B cell (primary cell): ENCODE measurements around the gene LMX1B. TPM values are rescaled to one million over a fixed set of nuclear protein-coding genes. Genes with fewer than 3 reads are reported as not detected.

ENCODE experiments used
- ATAC-seq: fragments of 200-7000 bp; cut with Tn5 transposase; one replicate; pipeline ENCODE4 v1.10.0; 2021; ENCODE audit warnings: low read depth, mild to moderate bottlenecking, moderate number of reproducible peaks, moderate library complexity
- CTCF ChIA-PET: fragments of 350-600 bp; sonication (Branson Sonifier 250); formaldehyde crosslinking; loops from one replicate; lab custom pipeline; 2021; ENCODE audit warnings: antibody characterized with exemption, inconsistent platforms; lab: Charles Lee
- POLR2A ChIA-PET: fragments of 350-600 bp; sonication (Branson Sonifier 250); formaldehyde crosslinking; loops from one replicate; lab custom pipeline; 2021; ENCODE audit warnings: antibody characterized with exemption; lab: Charles Lee
- DNase-seq: peaks from one replicate; pipeline ENCODE4 v3.0.0; 2013
- H2AFZ ChIP-seq: 2 replicates; pipeline ENCODE4 v1.6.1; 2012; ENCODE audit warnings: mild to moderate bottlenecking, low read depth, low read length; ENCODE audit not compliant: insufficient read depth, poor library complexity, severe bottlenecking
- H3K27ac ChIP-seq, 2 donors: 1 replicate in 1 of 2; 2 replicates in 1 of 2; pipeline ENCODE4 v1.5.1; 2012 to 2013; ENCODE audit warnings: low read length in 2 of 2, mild to moderate bottlenecking in 2 of 2, moderate library complexity in 1 of 2
- H3K27me3 ChIP-seq, 4 experiments: fragments of 200-600 bp in 1 of 4; sonication (generic) in 1 of 4; replicated peaks in 1 of 4; 1 replicate in 2 of 4; 2 replicates in 2 of 4; pipeline versions ENCODE4 v1.6.1 to v1.7.0; 2013 to 2016; ENCODE audit warnings: low read length in 3 of 4, mild to moderate bottlenecking in 2 of 4, mixed read lengths in 1 of 4, moderate library complexity in 1 of 4; ENCODE audit not compliant: insufficient read depth in 4 of 4, control insufficient read depth in 3 of 4; ENCODE audit errors: control extremely low read depth in 1 of 4
- H3K36me3 ChIP-seq, 2 experiments: replicated peaks in 1 of 2; 1 replicate in 1 of 2; 2 replicates in 1 of 2; pipeline versions ENCODE4 v1.6.1 to v1.7.1; 2013; ENCODE audit warnings: low read length in 1 of 2; ENCODE audit not compliant: insufficient read depth in 2 of 2, control insufficient read depth in 1 of 2; ENCODE audit errors: control extremely low read depth in 1 of 2, extremely low read depth in 1 of 2
- H3K4me1 ChIP-seq, 2 donors: fragments of 200-600 bp in 1 of 2; sonication (generic) in 1 of 2; 1 replicate in 1 of 2; 2 replicates in 1 of 2; pipeline versions ENCODE4 v1.5.1 to v1.6.1; 2013 to 2017; ENCODE audit warnings: low read length in 2 of 2; ENCODE audit not compliant: control insufficient read depth in 2 of 2, insufficient read depth in 2 of 2
- H3K4me2 ChIP-seq: replicated peaks from 2 replicates; pipeline ENCODE3; 2012; ENCODE audit warnings: mild to moderate bottlenecking, low read depth, low read length; ENCODE audit not compliant: poor library complexity, severe bottlenecking
- H3K4me3 ChIP-seq, 5 experiments: fragments of 200-600 bp in 1 of 5; sonication (generic) in 1 of 5; 1 replicate in 3 of 5; 2 replicates in 2 of 5; pipeline versions ENCODE4 v1.5.1 to v1.7.0; 2011 to 2016; ENCODE audit warnings: low read length in 4 of 5, mild to moderate bottlenecking in 4 of 5, low read depth in 2 of 5, control low read depth in 1 of 5, moderate library complexity in 1 of 5; ENCODE audit not compliant: insufficient read depth in 1 of 5; ENCODE audit errors: control extremely low read depth in 1 of 5, extremely low read depth in 1 of 5
- H3K79me2 ChIP-seq: fragments of 200-600 bp; sonication (generic); one replicate; pipeline ENCODE4 v1.6.0; 2016; ENCODE audit warnings: low read length; ENCODE audit not compliant: control insufficient read depth, insufficient read depth
- H3K9ac ChIP-seq: fragments of 200-600 bp; sonication (generic); 2 replicates; pipeline ENCODE4 v1.6.1; 2017; ENCODE audit warnings: mild to moderate bottlenecking, low read length, moderate library complexity
- H3K9me3 ChIP-seq, 3 donors: one replicate each; pipeline versions ENCODE4 v1.6.1 to v1.7.1; 2013; ENCODE audit warnings: low read length in 2 of 3; ENCODE audit not compliant: control insufficient read depth in 2 of 3, insufficient read depth in 1 of 3; ENCODE audit errors: control extremely low read depth in 1 of 3
- H4K20me1 ChIP-seq: 2 replicates; pipeline ENCODE4 v1.6.0; 2012; ENCODE audit warnings: mild to moderate bottlenecking, low read length; ENCODE audit not compliant: insufficient read depth, control insufficient read depth, poor library complexity, severe bottlenecking
- H3K27ac Mint-ChIP-seq: one replicate; pipeline ENCODE4 v1.8.0; 2021; ENCODE audit warnings: mixed read lengths
- H3K27me3 Mint-ChIP-seq: one replicate; pipeline ENCODE4 v1.8.0; 2021; ENCODE audit warnings: mixed read lengths
- H3K4me1 Mint-ChIP-seq: one replicate; pipeline ENCODE4 v1.8.0; 2021; ENCODE audit warnings: mixed read lengths
- H3K4me3 Mint-ChIP-seq: one replicate; pipeline ENCODE4 v1.8.0; 2021; ENCODE audit warnings: mixed read lengths
- H3K9me3 Mint-ChIP-seq: one replicate; pipeline ENCODE4 v1.8.0; 2022; ENCODE audit warnings: mixed read lengths; ENCODE audit not compliant: insufficient read depth
- CTCF ChIP-seq: fragments of 200-600 bp; IDR thresholded peaks from one replicate; pipeline ENCODE4 v1.8.0; 2022; ENCODE audit warnings: antibody characterized with exemption, mild to moderate bottlenecking
- EZH2 ChIP-seq: IDR thresholded peaks from 2 replicates; pipeline ENCODE4 v1.6.1; 2012; ENCODE audit warnings: borderline replicate concordance, low read depth, mild to moderate bottlenecking, moderate library complexity, low read length; ENCODE audit not compliant: insufficient read depth, poor library complexity, severe bottlenecking
- WGBS: methylation state at CpG from one replicate; pipeline ENCODE4 v1.1.5; 2013; ENCODE audit warnings: missing lambda C conversion rate; ENCODE audit not compliant: insufficient coverage; 5-methylcytosine and 5-hydroxymethylcytosine counted together
- intact Hi-C: fragments of 100-400 bp; cut with micrococcal nuclease; formaldehyde crosslinking; loops from one replicate; pipeline ENCODE4 v1.10.0; 2022
- polyA plus RNA-seq: library from polyadenylated mRNA; depleted of rRNA; stranded (reverse); fragments of >200 nt; gene quantifications from 2 replicates; pipeline ENCODE4 v1.2.3, GENCODE V29; 2012
- total RNA-seq, 2 donors: library from RNA; stranded (reverse); fragments of 120-200 nt in 1 of 2; gene quantifications; 1 replicate in 1 of 2; 2 replicates in 1 of 2; pipeline versions ENCODE4 v1.2.3 to v1.2.4, GENCODE V29; 2013 to 2022

LMX1B gene
- total and polyA plus RNA-seq, 2 donors (not counting 1 experiment from before 2014, with no cell fraction given) = not detected

- Histone ChIP-seq H3K4me3 (no peak overlapping the region), H3K79me2 (no peaks in the 10 kb centered on the region), H3K4me1 (peaks cover 14 to 18% of the 10 kb centered on the region in 2 donors), H3K27me3 (peaks cover 0 to 42% (median 8%) of the 10 kb centered on the region in 4 experiments), H4K20me1 (no peaks in the 10 kb centered on the region), H3K9me3 (no peaks in the 10 kb centered on the region), H3K36me3 (no peaks in the 10 kb centered on the region), H3K9ac (no peak overlapping the region), H3K4me2 (no peak overlapping the region), H3K27ac (no peak overlapping the region), H2AFZ (no peak overlapping the region)
- Mint-ChIP-seq H3K4me1 (peaks cover 18% of the 10 kb centered on the region), H3K4me3 (no peak overlapping the region), H3K27me3 (peaks cover 32% of the 10 kb centered on the region), H3K9me3 (no peaks in the 10 kb centered on the region), H3K27ac (no peak overlapping the region)
- ChIA-PET CTCF (no interaction called here), POLR2A (no interaction called here)
- no peak for TF ChIP-seq EZH2
- TF ChIP-seq CTCF = no peak
- ATAC-seq (no peak), DNase-seq (no peak)
- WGBS = 51% methylated on average over 7 of the region's 7 CpGs
- intact Hi-C loops = no loop called here
Measured at GRCh38 chr9:126663661-126664072, 49.9 kb downstream of the LMX1B start.

GRCh38 chr9:126664900-126665643 is 51.3 kb downstream of the LMX1B start:
- no peak for DNase-seq
- WGBS = 15% methylated on average over 25 of the region's 25 CpGs
- POLR2A ChIA-PET = no interaction called here
- Mint-ChIP-seq H3K27me3 (peaks cover 28% of the 10 kb centered on the region), H3K4me1 (peaks cover 18% of the 10 kb centered on the region), H3K27ac (no peak overlapping the region), H3K4me3 (no peak overlapping the region), H3K9me3 (no peaks in the 10 kb centered on the region)
- Histone ChIP-seq H3K4me3 (no peak overlapping the region), H3K79me2 (no peaks in the 10 kb centered on the region), H3K27ac (no peak overlapping the region), H3K4me1 (peaks cover 14 to 18% of the 10 kb centered on the region in 2 donors), H3K27me3 (peaks cover 0 to 45% (median 11%) of the 10 kb centered on the region in 4 experiments), H3K9me3 (no peaks in the 10 kb centered on the region), H3K36me3 (no peaks in the 10 kb centered on the region), H3K4me2 (peak overlapping the region; percentile 30), H2AFZ (no peak overlapping the region), H3K9ac (no peak overlapping the region), H4K20me1 (no peaks in the 10 kb centered on the region)
- intact Hi-C loops = no loop called here
- no peak for ATAC-seq
- TF ChIP-seq EZH2 (no peak), CTCF (no peak)
- CTCF ChIA-PET = no interaction called here
